CD4-positive, CD25-positive, alpha-beta regulatory T cell (primary cell): ENCODE results near the gene PYGB. TPM values are rescaled to one million over a fixed set of nuclear protein-coding genes. Genes with fewer than 3 reads are reported as not detected.
A peak's percentile ranks its signal among the peaks of the same experiment; 100 is the strongest.

Experiments
- ATAC-seq, 2 donors: fragments of 150-1000 bp; cut with Tn5 transposase; one replicate each; pipeline ENCODE4 v1.10.0; 2021; ENCODE audit warnings: low read depth in 2 of 2, moderate number of reproducible peaks in 2 of 2, moderate library complexity in 1 of 2
- DNase-seq, 3 donors: peaks; one replicate each; pipeline versions ENCODE4 v3.0.0 to v3.0.0-alpha.2; 2012 to 2022; ENCODE audit warnings: mixed read lengths in 1 of 3
- H3K27ac ChIP-seq: one replicate; pipeline ENCODE4 v1.7.0; 2013; ENCODE audit warnings: mild to moderate bottlenecking, low read length; ENCODE audit not compliant: insufficient read depth, poor library complexity, severe bottlenecking
- H3K27me3 ChIP-seq: one replicate; pipeline ENCODE4 v1.7.0; 2013; ENCODE audit warnings: low read length; ENCODE audit not compliant: control insufficient read depth, insufficient read depth
- H3K36me3 ChIP-seq: one replicate; pipeline ENCODE4 v1.7.0; 2013; ENCODE audit warnings: mild to moderate bottlenecking, low read length, moderate library complexity; ENCODE audit not compliant: control insufficient read depth, insufficient read depth
- H3K4me1 ChIP-seq: 2 replicates; pipeline ENCODE4 v1.7.0; 2013; ENCODE audit warnings: mild to moderate bottlenecking, low read length; ENCODE audit not compliant: insufficient read depth, control insufficient read depth, poor library complexity, severe bottlenecking
- H3K4me3 ChIP-seq: one replicate; pipeline ENCODE4 v1.7.0; 2013; ENCODE audit warnings: low read depth, mild to moderate bottlenecking, low read length, moderate library complexity
- H3K9me3 ChIP-seq, 2 experiments: 1 replicate in 1 of 2; 2 replicates in 1 of 2; pipeline ENCODE4 v1.7.0; 2013; ENCODE audit warnings: low read length in 2 of 2, mild to moderate bottlenecking in 1 of 2, moderate library complexity in 1 of 2; ENCODE audit not compliant: control insufficient read depth in 2 of 2
- H3K27ac Mint-ChIP-seq, 3 donors: one replicate each; pipeline ENCODE4 v1.8.0; 2020 to 2022; ENCODE audit warnings: mild to moderate bottlenecking in 3 of 3, mixed read lengths in 3 of 3, moderate library complexity in 2 of 3
- H3K27me3 Mint-ChIP-seq: one replicate; pipeline ENCODE4 v1.8.0; 2022; ENCODE audit warnings: mild to moderate bottlenecking, mixed read lengths
- H3K36me3 Mint-ChIP-seq: one replicate; pipeline ENCODE4 v1.8.0; 2020; ENCODE audit warnings: mixed read lengths
- H3K4me1 Mint-ChIP-seq, 4 donors: one replicate each; pipeline ENCODE4 v1.8.0; 2020 to 2022; ENCODE audit warnings: mixed read lengths in 4 of 4, mild to moderate bottlenecking in 1 of 4
- H3K4me3 Mint-ChIP-seq, 4 donors: one replicate each; pipeline ENCODE4 v1.8.0; 2020 to 2022; ENCODE audit warnings: mild to moderate bottlenecking in 4 of 4, mixed read lengths in 4 of 4, moderate library complexity in 3 of 4
- H3K9me3 Mint-ChIP-seq, 7 donors: one replicate each; pipeline ENCODE4 v1.8.0; 2020 to 2022; ENCODE audit warnings: mixed read lengths in 7 of 7, mild to moderate bottlenecking in 3 of 7, moderate library complexity in 2 of 7
- polyA plus RNA-seq, 4 donors: library from polyadenylated mRNA; unstranded; fragments of 300-500 nt; fragmentation: Illumina TruSeq; gene quantifications; one replicate each; pipeline ENCODE4 v1.2.3, GENCODE V29; 2021
- total RNA-seq: library from RNA; stranded (reverse); gene quantifications from one replicate; pipeline ENCODE4 v1.2.3, GENCODE V29; 2022

Gene PYGB
- total and polyA plus RNA-seq, 5 donors from 2014 or later = 37.2 to 64.6 (median 45.4) TPM

GRCh38 chr20:25244976-25245375 lies 2.9 kb upstream of the PYGB start:
- H3K27me3 Mint-ChIP-seq = peaks cover 6% of the 10 kb centered on the region
- no peaks in the 10 kb centered on the region for H3K36me3 Mint-ChIP-seq
- no peaks in the 10 kb centered on the region for H3K9me3 ChIP-seq
- H3K4me3 ChIP-seq = no peak overlapping the region
- peaks cover 3% of the 10 kb centered on the region for H3K27me3 ChIP-seq
- H3K27ac ChIP-seq = no peak overlapping the region
- no peak for DNase-seq
- H3K36me3 ChIP-seq = no peaks in the 10 kb centered on the region
- H3K4me1 ChIP-seq = peaks cover 17% of the 10 kb centered on the region
- no peak for ATAC-seq
- H3K27ac Mint-ChIP-seq = no peak overlapping the region
- peak overlapping the region; percentile 44 to 98 (median 74) for H3K4me3 Mint-ChIP-seq
- H3K9me3 Mint-ChIP-seq = peaks cover 0 to 3% (median 1%) of the 10 kb centered on the region in 7 donors
- peaks cover 10 to 33% (median 21%) of the 10 kb centered on the region in 4 donors for H3K4me1 Mint-ChIP-seq

GRCh38 chr20:25245461-25245860 lies 2.4 kb upstream of the PYGB start:
- Histone ChIP-seq H3K27me3 (peaks cover 3% of the 10 kb centered on the region), H3K27ac (no peak overlapping the region), H3K36me3 (no peaks in the 10 kb centered on the region), H3K4me1 (peaks cover 22% of the 10 kb centered on the region), H3K9me3 (no peaks in the 10 kb centered on the region), H3K4me3 (no peak overlapping the region)
- DNase-seq (no peak), ATAC-seq (no peak)
- Mint-ChIP-seq H3K27me3 (peaks cover 6% of the 10 kb centered on the region), H3K4me1 (peaks cover 12 to 38% (median 25%) of the 10 kb centered on the region in 4 donors), H3K36me3 (no peaks in the 10 kb centered on the region), H3K4me3 (peak overlapping the region; percentile 44 to 98 (median 74)), H3K9me3 (peaks cover 0 to 3% (median 1%) of the 10 kb centered on the region in 7 donors), H3K27ac (no peak overlapping the region)

GRCh38 chr20:25246182-25246999 lies 1.5 kb upstream of the PYGB start:
- Histone ChIP-seq H3K4me3 (no peak overlapping the region), H3K36me3 (no peaks in the 10 kb centered on the region), H3K27me3 (peaks cover 3% of the 10 kb centered on the region), H3K27ac (no peak overlapping the region), H3K9me3 (no peaks in the 10 kb centered on the region), H3K4me1 (peaks cover 27% of the 10 kb centered on the region)
- H3K27me3 Mint-ChIP-seq = peaks cover 6% of the 10 kb centered on the region
- peak overlapping the region; percentile 66 to 85 (median 84) for H3K27ac Mint-ChIP-seq
- DNase-seq = no peak
- H3K36me3 Mint-ChIP-seq = no peaks in the 10 kb centered on the region
- no peak for ATAC-seq
- peak overlapping the region; percentile 87 to 98 (median 94) for H3K4me3 Mint-ChIP-seq
- peaks cover 19 to 47% (median 31%) of the 10 kb centered on the region in 4 donors for H3K4me1 Mint-ChIP-seq
- H3K9me3 Mint-ChIP-seq = peaks cover 0 to 3% (median 1%) of the 10 kb centered on the region in 7 donors

- peaks cover 27% of the 10 kb centered on the region for H3K4me1 ChIP-seq
- DNase-seq (peak in 2 of 3 donors; percentile 7 to 16), ATAC-seq (no peak)
- Mint-ChIP-seq H3K9me3 (peaks cover 0 to 3% (median 1%) of the 10 kb centered on the region in 7 donors), H3K4me1 (peaks cover 19 to 54% (median 34%) of the 10 kb centered on the region in 4 donors), H3K36me3 (no peaks in the 10 kb centered on the region), H3K27me3 (peaks cover 4% of the 10 kb centered on the region), H3K4me3 (peak overlapping the region; percentile 87 to 98 (median 94)), H3K27ac (peak overlapping the region; percentile 69 to 85 (median 84))
- no peaks in the 10 kb centered on the region for H3K9me3 ChIP-seq
- peak overlapping the region; percentile 19 for H3K4me3 ChIP-seq
- H3K27me3 ChIP-seq = peaks cover 3% of the 10 kb centered on the region
- H3K27ac ChIP-seq = peak overlapping the region; percentile 57
- no peaks in the 10 kb centered on the region for H3K36me3 ChIP-seq
Measured at GRCh38 chr20:25247000-25247517, 826 bp upstream of the PYGB start.

- Histone ChIP-seq H3K4me1 (peaks cover 27% of the 10 kb centered on the region), H3K27me3 (peaks cover 3% of the 10 kb centered on the region), H3K36me3 (no peaks in the 10 kb centered on the region), H3K4me3 (peak overlapping the region; percentile 19), H3K27ac (peak overlapping the region; percentile 57), H3K9me3 (no peaks in the 10 kb centered on the region)
- H3K4me1 Mint-ChIP-seq = peaks cover 19 to 58% (median 36%) of the 10 kb centered on the region in 4 donors
- DNase-seq (peak in 2 of 3 donors; percentile 12 to 41), ATAC-seq (peak; percentile 20 to 39)
- no peaks in the 10 kb centered on the region for H3K27me3 Mint-ChIP-seq
- H3K9me3 Mint-ChIP-seq = peaks cover 0 to 3% (median 1%) of the 10 kb centered on the region in 7 donors
- H3K36me3 Mint-ChIP-seq = no peaks in the 10 kb centered on the region
- H3K4me3 Mint-ChIP-seq = peak overlapping the region; percentile 87 to 98 (median 94)
- peak overlapping the region; percentile 69 to 85 (median 84) for H3K27ac Mint-ChIP-seq
Measured at GRCh38 chr20:25247518-25247955, 348 bp upstream of the PYGB start.

- Mint-ChIP-seq H3K27me3 (no peaks in the 10 kb centered on the region), H3K27ac (peak overlapping the region; percentile 73 to 89 (median 82)), H3K9me3 (peaks cover 0 to 3% (median 0%) of the 10 kb centered on the region in 7 donors), H3K4me3 (peak overlapping the region; percentile 95 to 98 (median 96)), H3K4me1 (peaks cover 19 to 70% (median 41%) of the 10 kb centered on the region in 4 donors), H3K36me3 (no peaks in the 10 kb centered on the region)
- Histone ChIP-seq H3K4me3 (peak overlapping the region; percentile 72), H3K9me3 (no peaks in the 10 kb centered on the region), H3K27me3 (no peaks in the 10 kb centered on the region), H3K4me1 (peaks cover 27% of the 10 kb centered on the region), H3K36me3 (no peaks in the 10 kb centered on the region), H3K27ac (peak overlapping the region; percentile 8)
- DNase-seq (peak in 1 of 3 donors; percentile 20), ATAC-seq (no peak)
Measured at GRCh38 chr20:25248786-25249172, 894 bp downstream of the PYGB start.

- Mint-ChIP-seq H3K4me3 (peak overlapping the region; percentile 95 to 98 (median 96)), H3K4me1 (peaks cover 19 to 72% (median 42%) of the 10 kb centered on the region in 4 donors), H3K27ac (peak overlapping the region; percentile 1 to 89 (median 82)), H3K9me3 (peaks cover 0 to 3% (median 0%) of the 10 kb centered on the region in 7 donors), H3K36me3 (no peaks in the 10 kb centered on the region), H3K27me3 (no peaks in the 10 kb centered on the region)
- Histone ChIP-seq H3K9me3 (no peaks in the 10 kb centered on the region), H3K4me1 (peaks cover 27% of the 10 kb centered on the region), H3K36me3 (no peaks in the 10 kb centered on the region), H3K27ac (no peak overlapping the region), H3K4me3 (peak overlapping the region; percentile 72), H3K27me3 (no peaks in the 10 kb centered on the region)
- ATAC-seq (no peak), DNase-seq (no peak)
Measured at GRCh38 chr20:25249198-25249931, 1.5 kb downstream of the PYGB start.
